GM19023 (cell line): ENCODE data around the gene CLCF1.

Source experiments
- ATAC-seq: cut with Tn5 transposase; IDR thresholded peaks from one replicate; pipeline ENCODE4 v1.9.1; 2021; ENCODE audit warnings: mild to moderate bottlenecking, moderate library complexity; ENCODE audit not compliant: unreplicated experiment

CLCF1 gene

DNA sequence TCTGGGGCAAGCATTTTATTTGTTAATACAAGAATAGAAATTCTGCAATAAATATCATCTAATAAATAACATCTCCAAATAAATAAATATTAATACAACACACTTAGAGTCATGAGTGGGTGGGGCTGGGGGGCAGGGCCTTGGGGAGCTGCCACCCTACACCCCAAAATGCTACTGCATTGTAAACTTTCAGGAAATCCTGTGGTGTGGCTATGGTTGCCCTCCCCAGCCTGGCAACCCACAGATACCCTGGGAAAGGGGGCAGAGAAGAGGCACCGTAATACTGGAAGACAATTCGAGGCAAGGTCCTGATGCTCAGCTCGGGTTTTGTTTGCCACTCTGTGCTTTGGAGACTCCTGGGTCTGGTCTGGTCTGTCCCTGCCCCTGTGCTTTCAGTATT is 9.2 kb downstream of the CLCF1 start:
- ATAC-seq, result no peak

- no peak for ATAC-seq
These were observed 15.3 kb downstream of the CLCF1 start for GRCh38 chr11:67357831-67358670.

GRCh38 chr11:67356864-67357561 is 16.4 kb downstream of the CLCF1 start:
- no peak for ATAC-seq

DNA sequence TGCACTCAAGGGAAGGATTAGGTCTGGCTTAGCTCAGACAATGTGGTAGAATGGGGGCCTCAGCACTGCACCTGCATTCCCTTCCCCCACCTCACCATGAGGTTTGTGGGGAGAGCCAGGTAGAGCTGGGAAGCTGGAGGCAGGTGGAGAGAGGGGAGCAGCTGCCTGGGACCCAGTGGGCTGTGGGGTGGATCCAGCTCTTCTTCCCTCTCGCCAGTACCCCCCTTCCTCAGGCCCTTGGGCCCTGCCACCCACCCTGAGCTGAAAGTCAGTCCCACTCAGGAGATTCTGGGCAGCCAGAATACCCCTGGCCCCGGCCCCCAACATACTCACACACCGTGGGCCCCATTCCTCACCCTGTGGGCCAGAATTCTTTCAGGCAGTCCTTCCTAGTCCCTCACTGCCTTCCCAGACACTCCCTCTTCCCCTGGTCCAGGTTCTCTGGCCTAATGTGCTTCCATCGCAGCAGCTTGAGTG is 17.0 kb downstream of the CLCF1 start:
- ATAC-seq, result no peak

- ATAC-seq, result no peak
These were observed 17.5 kb downstream of the CLCF1 start for GRCh38 chr11:67355794-67356386.

DNA sequence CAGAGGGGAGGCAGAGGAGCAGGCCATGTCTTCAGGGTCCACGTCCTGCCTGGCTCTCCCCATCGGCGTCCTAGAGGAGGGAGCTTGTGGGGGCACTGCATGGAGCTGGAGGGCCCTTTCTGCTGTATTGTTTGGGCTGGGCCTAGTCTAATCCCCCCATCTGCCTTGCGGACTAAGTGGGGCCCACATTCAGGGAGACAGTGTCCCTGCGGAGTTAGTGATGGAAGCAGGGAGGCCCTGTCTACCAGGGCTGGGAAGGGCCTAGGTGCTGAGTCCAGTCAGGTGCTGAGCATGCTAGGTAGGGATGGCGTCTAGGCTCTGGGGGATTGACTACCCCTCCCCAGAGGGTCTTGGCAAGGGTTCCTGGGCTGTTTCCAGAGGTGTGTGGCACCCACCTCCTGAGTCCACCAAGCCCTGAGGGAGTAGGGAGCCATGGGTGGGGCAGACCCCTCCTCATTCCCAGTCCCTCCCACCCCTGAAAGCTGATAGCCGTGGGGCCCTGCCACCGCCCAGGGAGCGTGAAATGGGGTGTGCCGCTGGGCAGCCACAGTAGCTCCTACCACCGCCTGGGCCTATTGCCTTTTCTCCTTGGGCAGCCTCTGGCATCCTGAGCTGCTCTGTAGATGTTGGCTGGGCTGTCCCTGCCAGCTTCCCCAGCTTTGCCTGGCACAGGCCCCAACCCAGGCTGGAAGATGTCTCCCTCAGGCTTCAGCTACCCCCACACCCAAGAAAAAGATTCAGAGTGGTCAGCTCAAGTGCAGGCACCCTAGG is 18.2 kb downstream of the CLCF1 start:
- ATAC-seq, result no peak

DNA sequence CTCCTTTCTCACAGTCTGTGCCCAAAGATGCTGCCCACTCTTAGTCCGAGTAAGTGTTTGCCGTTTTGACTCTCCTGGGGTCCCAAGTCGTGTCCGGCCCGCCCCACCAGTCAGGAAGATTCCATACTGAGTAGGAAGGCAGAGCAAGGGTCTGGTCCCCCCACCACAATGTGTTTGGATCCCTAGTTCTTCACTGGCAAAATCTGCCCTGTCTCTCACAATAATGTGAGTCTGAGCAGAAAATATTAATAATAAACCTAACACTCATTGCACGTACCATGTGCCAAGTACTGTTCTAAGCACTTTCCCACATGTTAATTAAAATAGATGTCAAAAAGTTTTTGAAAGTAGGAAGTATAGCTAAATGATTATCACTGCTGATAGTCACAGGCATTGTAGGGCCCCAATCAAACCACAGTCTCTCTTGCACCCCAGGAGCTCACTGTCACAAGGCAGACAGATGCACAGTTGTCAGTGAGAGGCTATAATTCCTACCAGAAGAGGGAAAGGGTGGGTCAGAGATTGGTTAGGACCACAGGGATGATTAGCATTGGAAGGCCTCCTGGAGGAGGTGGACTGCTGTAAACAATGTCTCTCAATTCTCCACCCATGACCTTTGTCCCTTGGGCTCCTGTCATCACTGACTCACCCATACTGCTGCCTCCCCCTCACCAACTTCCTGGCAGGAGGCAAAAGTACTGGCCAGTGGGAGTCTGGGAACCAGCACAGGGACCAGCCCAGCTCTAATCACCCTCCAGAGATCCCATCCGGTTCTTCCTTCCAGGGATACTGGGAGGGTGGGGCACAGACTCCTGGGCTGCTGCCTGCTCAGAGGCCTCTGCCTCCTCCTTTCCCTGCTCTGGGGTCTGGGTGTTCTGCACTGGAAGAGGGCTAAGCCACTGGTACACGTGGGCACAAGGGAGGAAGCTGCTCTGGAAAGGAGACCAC is 19.0 kb downstream of the CLCF1 start:
- no peak for ATAC-seq

- ATAC-seq, result peak; percentile 78
These were observed 19.9 kb downstream of the CLCF1 start, which contains the start of gene POLD4 for GRCh38 chr11:67353317-67354074. POLD4 (minus strand) TSS chr11:67353546; CDS start chr11:67353399, 147 bp downstream.

DNA sequence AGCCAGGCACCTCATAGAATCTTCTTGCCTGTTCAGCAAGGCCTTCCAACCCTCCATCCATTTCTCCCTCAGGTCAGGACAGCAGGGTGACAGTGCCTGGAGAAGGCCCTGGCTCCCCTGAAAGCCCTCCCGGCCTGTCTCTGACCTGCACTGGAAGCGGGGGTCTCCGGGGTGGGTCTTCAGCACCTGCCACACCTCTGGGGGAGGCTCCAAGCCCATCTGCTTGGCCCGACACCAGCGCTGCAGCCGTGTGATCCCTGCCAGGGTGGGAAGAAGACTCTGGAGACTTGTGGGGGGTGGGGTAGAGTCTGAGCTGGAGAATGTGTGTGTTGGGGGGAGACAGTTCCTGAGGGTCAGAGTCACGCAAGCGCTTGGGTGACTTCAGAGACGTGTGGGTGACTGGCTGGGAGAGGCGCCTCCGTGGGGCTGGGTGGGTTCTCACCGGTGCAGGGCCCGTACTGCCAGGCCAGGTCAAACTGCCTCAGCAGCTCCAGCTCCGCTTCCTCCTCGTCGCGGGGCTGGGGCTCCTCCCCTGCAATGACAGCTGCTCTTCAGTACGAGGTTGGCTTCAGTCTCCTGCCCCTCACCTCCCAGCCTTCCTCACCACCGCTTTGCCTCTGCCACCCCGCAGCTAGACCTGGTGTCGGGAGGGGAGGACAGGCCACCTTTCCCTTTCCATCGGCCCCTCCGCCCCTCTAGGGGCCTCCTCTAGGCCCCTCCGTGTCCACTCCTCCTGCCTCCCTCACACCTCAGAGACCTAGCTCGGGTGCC is 20.7 kb downstream of the CLCF1 start:
- ATAC-seq, result peak; percentile 14

- no peak for ATAC-seq
These were observed 22.0 kb downstream of the CLCF1 start for GRCh38 chr11:67351275-67352005.

- no peak for ATAC-seq
These were observed 23.4 kb downstream of the CLCF1 start for GRCh38 chr11:67349928-67350465.

GRCh38 chr11:67349457-67349856 is 23.9 kb downstream of the CLCF1 start:
- ATAC-seq, result no peak

- no peak for ATAC-seq
These were observed 24.4 kb downstream of the CLCF1 start for GRCh38 chr11:67349036-67349435.

GRCh38 chr11:67347964-67348749 is 25.2 kb downstream of the CLCF1 start:
- no peak for ATAC-seq

DNA sequence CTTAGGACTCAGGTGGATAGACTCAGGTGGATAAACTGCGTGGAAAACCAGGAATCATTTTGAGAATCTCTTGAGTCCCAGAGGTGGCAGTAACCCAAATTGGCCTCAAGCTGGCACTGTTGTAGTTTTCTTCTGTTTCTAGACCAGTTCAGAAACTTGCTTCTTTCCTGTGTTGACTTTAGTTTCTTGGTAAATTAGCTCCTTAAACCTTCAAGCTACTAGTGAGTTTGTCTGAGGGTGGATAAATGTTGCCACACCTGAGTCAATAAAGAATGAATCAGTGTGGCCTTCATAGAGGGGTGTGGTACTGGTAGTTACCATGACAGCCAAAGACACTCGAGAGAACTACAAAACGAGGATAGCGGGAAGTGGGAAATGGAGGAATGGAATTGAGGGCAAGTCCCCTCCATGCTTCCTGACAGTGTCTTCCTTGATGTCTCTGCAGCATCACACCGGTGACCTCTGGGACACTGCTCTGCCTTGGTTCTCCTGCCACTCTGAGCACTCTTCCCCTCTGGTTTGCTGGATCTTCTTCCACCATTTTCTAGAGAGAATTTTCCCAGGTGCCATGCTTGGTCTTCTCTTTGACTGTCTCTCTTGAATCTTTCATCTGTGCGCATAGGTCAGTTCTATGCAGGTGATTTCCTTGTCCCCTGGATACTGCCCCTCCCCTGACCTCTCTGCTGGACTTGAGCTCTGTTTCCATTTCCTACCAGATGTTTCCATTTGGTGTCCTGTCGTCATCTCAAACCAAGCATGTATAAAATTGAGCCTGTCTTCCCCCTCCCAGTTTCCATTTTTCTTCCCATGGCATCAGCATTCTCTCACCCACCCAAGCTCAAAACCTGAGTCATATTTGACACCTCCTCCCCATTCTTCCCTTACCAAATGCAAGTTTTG is 27.2 kb downstream of the CLCF1 start:
- no peak for ATAC-seq
